CD4-positive, CD25-positive, alpha-beta regulatory T cell (primary cell): ENCODE measurements around the gene NDUFV2. TPM values are rescaled to one million over a fixed set of nuclear protein-coding genes. Genes with fewer than 3 reads are reported as not detected.
A peak's percentile ranks its signal among the peaks of the same experiment; 100 is the strongest.
"Not testable (repeated sequence)": the region's sequence is repeated elsewhere in the genome, so short reads cannot be mapped to it uniquely, and the experiment has no call there.

Source experiments
- ATAC-seq, 2 donors: fragments of 150-1000 bp; cut with Tn5 transposase; one replicate each; pipeline ENCODE4 v1.10.0; 2021; ENCODE audit warnings: low read depth in 2 of 2, moderate number of reproducible peaks in 2 of 2, moderate library complexity in 1 of 2
- DNase-seq, 3 donors: peaks; one replicate each; pipeline versions ENCODE4 v3.0.0 to v3.0.0-alpha.2; 2012 to 2022; ENCODE audit warnings: mixed read lengths in 1 of 3
- H3K27ac ChIP-seq: one replicate; pipeline ENCODE4 v1.7.0; 2013; ENCODE audit warnings: mild to moderate bottlenecking, low read length; ENCODE audit not compliant: insufficient read depth, poor library complexity, severe bottlenecking
- H3K27me3 ChIP-seq: one replicate; pipeline ENCODE4 v1.7.0; 2013; ENCODE audit warnings: low read length; ENCODE audit not compliant: control insufficient read depth, insufficient read depth
- H3K36me3 ChIP-seq: one replicate; pipeline ENCODE4 v1.7.0; 2013; ENCODE audit warnings: mild to moderate bottlenecking, low read length, moderate library complexity; ENCODE audit not compliant: control insufficient read depth, insufficient read depth
- H3K4me1 ChIP-seq: 2 replicates; pipeline ENCODE4 v1.7.0; 2013; ENCODE audit warnings: mild to moderate bottlenecking, low read length; ENCODE audit not compliant: insufficient read depth, control insufficient read depth, poor library complexity, severe bottlenecking
- H3K4me3 ChIP-seq: one replicate; pipeline ENCODE4 v1.7.0; 2013; ENCODE audit warnings: low read depth, mild to moderate bottlenecking, low read length, moderate library complexity
- H3K9me3 ChIP-seq, 2 experiments: 1 replicate in 1 of 2; 2 replicates in 1 of 2; pipeline ENCODE4 v1.7.0; 2013; ENCODE audit warnings: low read length in 2 of 2, mild to moderate bottlenecking in 1 of 2, moderate library complexity in 1 of 2; ENCODE audit not compliant: control insufficient read depth in 2 of 2
- H3K27ac Mint-ChIP-seq, 3 donors: one replicate each; pipeline ENCODE4 v1.8.0; 2020 to 2022; ENCODE audit warnings: mild to moderate bottlenecking in 3 of 3, mixed read lengths in 3 of 3, moderate library complexity in 2 of 3
- H3K27me3 Mint-ChIP-seq: one replicate; pipeline ENCODE4 v1.8.0; 2022; ENCODE audit warnings: mild to moderate bottlenecking, mixed read lengths
- H3K36me3 Mint-ChIP-seq: one replicate; pipeline ENCODE4 v1.8.0; 2020; ENCODE audit warnings: mixed read lengths
- H3K4me1 Mint-ChIP-seq, 4 donors: one replicate each; pipeline ENCODE4 v1.8.0; 2020 to 2022; ENCODE audit warnings: mixed read lengths in 4 of 4, mild to moderate bottlenecking in 1 of 4
- H3K4me3 Mint-ChIP-seq, 4 donors: one replicate each; pipeline ENCODE4 v1.8.0; 2020 to 2022; ENCODE audit warnings: mild to moderate bottlenecking in 4 of 4, mixed read lengths in 4 of 4, moderate library complexity in 3 of 4
- H3K9me3 Mint-ChIP-seq, 7 donors: one replicate each; pipeline ENCODE4 v1.8.0; 2020 to 2022; ENCODE audit warnings: mixed read lengths in 7 of 7, mild to moderate bottlenecking in 3 of 7, moderate library complexity in 2 of 7
- polyA plus RNA-seq, 4 donors: library from polyadenylated mRNA; unstranded; fragments of 300-500 nt; fragmentation: Illumina TruSeq; gene quantifications; one replicate each; pipeline ENCODE4 v1.2.3, GENCODE V29; 2021
- total RNA-seq: library from RNA; stranded (reverse); gene quantifications from one replicate; pipeline ENCODE4 v1.2.3, GENCODE V29; 2022

NDUFV2 gene
- total and polyA plus RNA-seq, 5 donors from 2014 or later = 207 to 282 (median 240) TPM

DNA sequence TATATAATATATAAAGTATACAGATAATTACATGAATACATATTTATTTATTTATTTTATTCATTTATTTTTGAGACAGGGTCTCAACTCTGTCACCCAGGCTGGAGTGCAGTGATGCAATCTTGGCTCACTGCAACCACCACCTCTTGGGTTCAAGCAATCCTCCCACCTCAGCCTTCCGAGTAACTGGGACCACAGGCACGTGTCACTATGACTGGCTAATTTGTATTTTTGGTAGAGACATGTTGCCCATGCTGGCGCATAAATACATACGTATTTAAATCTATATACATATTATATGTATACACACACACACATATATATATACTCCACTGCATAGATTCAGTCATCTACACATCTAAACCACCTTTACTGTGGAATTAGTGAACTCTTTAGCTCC lies 20.6 kb upstream of the NDUFV2 start:
- Mint-ChIP-seq H3K27ac (no peak overlapping the region), H3K27me3 (no peaks in the 10 kb centered on the region), H3K9me3 (no peaks in the 10 kb centered on the region), H3K4me1 (peaks cover 27 to 47% (median 29%) of the 10 kb centered on the region in 4 donors), H3K36me3 (no peaks in the 10 kb centered on the region), H3K4me3 (no peak overlapping the region)
- no peaks in the 10 kb centered on the region for H3K36me3 ChIP-seq
- no peak overlapping the region for H3K4me3 ChIP-seq
- no peak for DNase-seq
- no peaks in the 10 kb centered on the region for H3K27me3 ChIP-seq
- peaks cover 24% of the 10 kb centered on the region for H3K4me1 ChIP-seq
- ATAC-seq = no peak
- H3K9me3 ChIP-seq = no peaks in the 10 kb centered on the region
- H3K27ac ChIP-seq = peak overlapping the region; percentile 73

DNA sequence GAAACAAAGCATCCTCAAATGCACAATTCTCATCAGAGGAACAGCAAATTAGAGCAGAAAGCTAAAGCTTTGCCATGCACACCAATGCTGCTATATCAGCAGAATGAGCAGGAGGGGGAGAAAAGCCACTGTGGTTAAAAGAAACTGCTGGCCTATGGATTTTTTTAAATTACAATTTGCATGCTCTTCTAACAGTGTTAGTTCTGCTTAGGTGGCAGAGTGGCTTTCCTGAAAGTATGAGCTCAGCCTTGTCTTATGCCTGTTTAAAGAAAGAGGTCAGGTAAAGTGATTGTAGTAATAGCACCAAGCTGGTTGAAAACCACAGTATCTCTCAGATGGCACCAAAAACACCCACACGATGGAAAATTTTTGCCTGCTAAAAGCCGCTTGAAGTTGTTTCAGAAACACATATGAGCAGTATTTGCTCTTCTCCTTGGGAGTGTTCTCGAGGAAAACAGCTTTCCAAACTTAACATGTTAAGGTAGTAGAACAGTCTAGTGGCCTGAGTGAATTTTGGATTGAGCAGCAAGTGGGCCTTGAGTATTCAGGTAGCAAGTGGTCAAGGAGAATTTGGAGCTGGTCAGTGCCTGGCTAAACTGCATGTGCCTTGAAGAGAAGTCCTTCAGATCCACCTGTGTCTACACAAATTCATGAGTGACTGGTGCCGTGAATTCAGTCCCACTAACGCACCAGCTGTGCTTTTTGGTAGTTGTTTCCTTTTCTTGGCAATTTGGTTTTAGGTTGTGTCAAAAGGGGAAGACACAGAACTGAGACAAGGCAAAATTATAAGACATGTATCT lies 19.6 kb upstream of the NDUFV2 start:
- Mint-ChIP-seq H3K27ac (peak overlapping the region; percentile 93 to 98 (median 94)), H3K36me3 (no peaks in the 10 kb centered on the region), H3K4me3 (peak overlapping the region; percentile 61 to 74 (median 67)), H3K27me3 (no peaks in the 10 kb centered on the region), H3K4me1 (peaks cover 24 to 48% (median 31%) of the 10 kb centered on the region in 4 donors), H3K9me3 (no peaks in the 10 kb centered on the region)
- ATAC-seq = peak; percentile 66 to 74
- Histone ChIP-seq H3K4me1 (peaks cover 24% of the 10 kb centered on the region), H3K9me3 (no peaks in the 10 kb centered on the region), H3K27ac (peak overlapping the region; percentile 73), H3K36me3 (no peaks in the 10 kb centered on the region), H3K4me3 (peak overlapping the region; percentile 69), H3K27me3 (no peaks in the 10 kb centered on the region)
- peak in 2 of 3 donors; percentile 28 to 85 for DNase-seq

DNA sequence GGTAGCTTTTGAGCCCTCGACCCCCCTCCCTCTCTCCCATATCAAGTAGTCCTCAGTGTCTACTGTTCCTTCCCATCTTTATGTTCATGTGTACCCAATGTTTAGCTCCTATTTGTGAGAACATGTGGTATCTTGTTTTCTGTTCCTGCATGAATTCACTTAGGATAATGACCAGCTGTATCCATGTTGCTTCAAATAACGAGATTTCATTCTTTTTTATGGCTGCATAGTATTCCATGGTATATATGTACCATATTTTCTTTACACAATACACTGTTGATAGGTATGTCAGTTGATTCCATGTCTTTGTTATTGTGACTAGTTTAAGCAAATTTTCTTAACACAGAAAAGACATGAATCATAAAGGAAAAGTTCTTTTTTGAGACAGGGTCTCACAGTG lies 16.5 kb upstream of the NDUFV2 start:
- no peak for DNase-seq
- H3K4me3 Mint-ChIP-seq = peak overlapping the region in 1 of 4 donors; percentile 68
- H3K27me3 Mint-ChIP-seq = no peaks in the 10 kb centered on the region
- no peak overlapping the region for H3K4me3 ChIP-seq
- peaks cover 21 to 71% (median 50%) of the 10 kb centered on the region in 4 donors for H3K4me1 Mint-ChIP-seq
- H3K4me1 ChIP-seq = peaks cover 44% of the 10 kb centered on the region
- ATAC-seq = no peak
- no peaks in the 10 kb centered on the region for H3K36me3 Mint-ChIP-seq
- H3K36me3 ChIP-seq = no peaks in the 10 kb centered on the region
- H3K9me3 ChIP-seq = no peaks in the 10 kb centered on the region
- H3K27ac Mint-ChIP-seq = peak overlapping the region; percentile 58 to 89 (median 88)
- no peak overlapping the region for H3K27ac ChIP-seq
- no peaks in the 10 kb centered on the region for H3K27me3 ChIP-seq
- peaks cover 0 to 1% (median 0%) of the 10 kb centered on the region in 7 donors for H3K9me3 Mint-ChIP-seq

DNA sequence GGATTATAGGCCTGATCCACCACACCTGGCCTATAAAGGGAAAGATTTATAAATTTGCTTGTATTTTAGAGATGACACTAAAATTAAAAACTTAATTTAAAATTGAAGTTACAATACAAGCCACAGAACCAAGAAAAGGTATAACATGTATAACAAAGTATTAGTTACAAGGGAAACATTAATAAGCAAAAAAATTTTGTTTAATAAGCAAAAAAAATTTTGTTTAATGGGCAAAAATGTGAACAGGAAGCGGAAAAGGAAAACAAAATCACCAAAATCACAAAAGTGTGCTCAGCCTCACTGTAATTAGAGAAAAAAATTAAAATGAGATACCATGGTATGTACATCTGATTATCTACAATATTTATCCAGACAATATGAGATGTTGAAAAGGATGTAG lies 15.9 kb upstream of the NDUFV2 start:
- peaks cover 50% of the 10 kb centered on the region for H3K4me1 ChIP-seq
- H3K27ac ChIP-seq = no peak overlapping the region
- H3K27ac Mint-ChIP-seq = peak overlapping the region; percentile 58 to 89 (median 67)
- H3K36me3 Mint-ChIP-seq = no peaks in the 10 kb centered on the region
- H3K36me3 ChIP-seq = no peaks in the 10 kb centered on the region
- no peak overlapping the region for H3K4me3 ChIP-seq
- no peaks in the 10 kb centered on the region for H3K9me3 ChIP-seq
- H3K4me1 Mint-ChIP-seq = peaks cover 27 to 77% (median 54%) of the 10 kb centered on the region in 4 donors
- DNase-seq (no peak), ATAC-seq (no peak)
- no peak overlapping the region for H3K4me3 Mint-ChIP-seq
- H3K9me3 Mint-ChIP-seq = peaks cover 0 to 1% (median 0%) of the 10 kb centered on the region in 7 donors
- no peaks in the 10 kb centered on the region for H3K27me3 Mint-ChIP-seq
- no peaks in the 10 kb centered on the region for H3K27me3 ChIP-seq

DNA sequence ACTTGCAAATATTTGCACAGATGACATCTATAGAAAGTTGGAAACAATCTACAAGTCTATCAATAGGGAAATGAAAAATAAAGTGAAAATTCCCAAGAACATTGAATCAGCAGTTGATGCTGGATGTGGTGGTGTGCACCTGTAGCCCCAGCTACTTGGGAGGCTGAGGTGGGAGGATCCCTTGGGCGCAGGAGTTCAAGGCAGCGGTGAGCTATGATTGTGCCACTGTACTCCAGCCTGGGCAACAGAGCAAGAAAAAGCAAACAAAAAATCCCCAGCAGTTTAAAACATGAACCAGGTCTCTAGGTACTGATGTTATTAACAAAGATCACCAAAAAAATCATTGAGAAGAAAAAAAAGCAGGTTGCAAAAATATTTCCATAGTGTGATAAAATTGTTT lies 15.4 kb upstream of the NDUFV2 start:
- H3K9me3 Mint-ChIP-seq = peaks cover 0 to 1% (median 0%) of the 10 kb centered on the region in 7 donors
- peaks cover 25 to 81% (median 54%) of the 10 kb centered on the region in 4 donors for H3K4me1 Mint-ChIP-seq
- H3K9me3 ChIP-seq = no peaks in the 10 kb centered on the region
- H3K27me3 Mint-ChIP-seq = no peaks in the 10 kb centered on the region
- H3K4me3 Mint-ChIP-seq = no peak overlapping the region
- peak overlapping the region; percentile 41 for H3K27ac ChIP-seq
- H3K36me3 Mint-ChIP-seq = no peaks in the 10 kb centered on the region
- no peak overlapping the region for H3K4me3 ChIP-seq
- peaks cover 53% of the 10 kb centered on the region for H3K4me1 ChIP-seq
- no peaks in the 10 kb centered on the region for H3K27me3 ChIP-seq
- H3K36me3 ChIP-seq = no peaks in the 10 kb centered on the region
- H3K27ac Mint-ChIP-seq = peak overlapping the region in 1 of 3 donors; percentile 67
- ATAC-seq (no peak), DNase-seq (no peak)

DNA sequence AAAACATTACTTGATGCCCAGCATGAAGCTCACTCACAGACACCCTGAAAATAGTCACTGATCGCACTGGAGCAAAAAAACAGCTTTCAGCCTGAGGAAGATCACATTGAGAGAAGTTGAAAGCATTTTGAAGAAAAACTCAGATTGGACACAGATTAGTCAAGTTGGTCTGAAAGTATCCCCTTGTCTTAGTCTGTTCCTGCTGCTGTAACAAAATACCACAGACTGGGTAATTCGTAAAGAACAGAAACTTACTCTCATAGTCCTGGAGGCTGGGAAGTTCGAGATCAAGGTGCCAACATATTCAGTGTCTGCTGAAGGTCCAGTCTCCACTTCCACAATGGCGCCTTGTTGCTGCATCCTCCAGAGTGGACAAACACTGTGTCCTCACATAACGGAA lies 14.2 kb upstream of the NDUFV2 start:
- no peaks in the 10 kb centered on the region for H3K36me3 ChIP-seq
- Mint-ChIP-seq H3K27me3 (no peaks in the 10 kb centered on the region), H3K4me1 (peaks cover 14 to 81% (median 47%) of the 10 kb centered on the region in 4 donors), H3K4me3 (peak overlapping the region in 2 of 4 donors; percentile 45 to 49), H3K36me3 (no peaks in the 10 kb centered on the region), H3K9me3 (peaks cover 0 to 1% (median 0%) of the 10 kb centered on the region in 7 donors), H3K27ac (peak overlapping the region; percentile 83 to 100 (median 95))
- ATAC-seq (no peak), DNase-seq (no peak)
- peaks cover 48% of the 10 kb centered on the region for H3K4me1 ChIP-seq
- no peaks in the 10 kb centered on the region for H3K27me3 ChIP-seq
- no peak overlapping the region for H3K27ac ChIP-seq
- no peaks in the 10 kb centered on the region for H3K9me3 ChIP-seq
- H3K4me3 ChIP-seq = no peak overlapping the region

DNA sequence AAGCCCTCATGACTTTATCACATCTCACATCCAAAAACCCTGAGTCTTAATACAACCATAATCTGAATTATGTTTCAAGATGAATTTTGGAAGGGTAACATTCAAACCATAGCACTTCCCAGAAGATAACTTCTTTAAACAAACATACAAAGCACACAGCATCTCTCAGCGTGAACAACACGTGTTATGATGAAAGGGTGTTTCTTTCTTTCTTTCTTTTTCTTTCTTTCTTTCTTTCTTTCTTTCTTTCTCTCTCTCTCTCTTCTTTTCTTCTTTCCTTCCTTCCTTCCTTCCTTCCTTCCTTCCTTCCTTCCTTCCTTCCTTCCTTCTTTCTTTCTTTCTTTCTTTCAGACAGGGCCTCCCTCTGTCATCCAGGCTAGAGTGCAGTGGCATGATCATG lies 13.8 kb upstream of the NDUFV2 start:
- H3K4me3 ChIP-seq, H3K27me3 Mint-ChIP-seq, H3K36me3 Mint-ChIP-seq, H3K27me3 ChIP-seq, H3K9me3 ChIP-seq, DNase-seq, ATAC-seq, H3K36me3 ChIP-seq, H3K27ac ChIP-seq, H3K9me3 Mint-ChIP-seq: not testable (repeated sequence)
- H3K4me1 ChIP-seq = peaks cover 45% of the 10 kb centered on the region
- Mint-ChIP-seq H3K4me1 (peaks cover 9 to 80% (median 43%) of the 10 kb centered on the region in 4 donors), H3K4me3 (peak overlapping the region in 2 of 4 donors; percentile 45 to 49), H3K27ac (peak overlapping the region; percentile 83 to 100 (median 95))
